Measurements from ENCODE around the gene GLDN. TPM values are rescaled to one million over a fixed set of nuclear protein-coding genes. Genes with fewer than 3 reads are reported as not detected.

GLDN gene
- total RNA-seq, 1 donor from 2014 or later = 0.09 TPM

DNA sequence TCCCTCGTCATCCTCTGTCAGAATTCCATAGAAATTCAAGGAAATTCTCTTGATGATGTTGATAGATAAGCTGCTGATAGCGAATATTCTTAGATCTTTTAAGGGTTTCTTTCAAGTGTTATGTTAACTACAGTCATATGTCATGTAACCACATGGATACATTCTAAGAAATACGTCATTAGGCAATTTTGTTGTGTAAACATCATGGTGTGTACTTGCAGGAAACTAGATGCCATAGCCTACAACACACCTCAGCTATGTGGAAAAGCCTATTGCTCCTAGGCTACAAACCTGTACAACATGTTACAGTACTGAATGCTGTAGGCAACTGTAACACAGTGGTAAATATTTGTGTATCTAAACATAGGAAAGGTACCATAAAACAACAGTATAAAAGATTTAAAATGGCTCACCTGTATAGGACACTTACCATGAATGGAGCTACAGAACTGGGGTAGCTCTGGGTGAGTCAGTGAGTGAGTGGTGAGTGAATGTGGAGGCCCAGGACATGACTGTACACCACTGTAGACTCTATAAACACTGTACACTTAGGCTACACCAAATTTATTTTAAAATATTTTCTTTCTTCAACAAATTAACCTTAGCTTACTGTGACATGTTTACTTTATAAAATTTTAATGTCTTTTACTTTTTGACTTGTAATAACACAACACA lies 34.6 kb downstream of the GLDN start:
- H3K4me2 ChIP-seq (ENCODE audit: low read length) = no peak overlapping the region
- H3K9ac ChIP-seq (ENCODE audit: low read length) = no peak overlapping the region
- no peaks in the 10 kb centered on the region for H3K9me3 Mint-ChIP-seq (ENCODE audit: unreplicated experiment)
- no peaks in the 10 kb centered on the region for H3K36me3 Mint-ChIP-seq (ENCODE audit: low read depth, unreplicated experiment)
- H3K36me3 ChIP-seq (ENCODE audit: insufficient read depth, low read length) = no peaks in the 10 kb centered on the region
- no peaks in the 10 kb centered on the region for H3K9me3 ChIP-seq (ENCODE audit: insufficient read depth, low read depth, low read length)
- H3K27ac ChIP-seq (ENCODE audit: low read depth, low read length) = no peak overlapping the region
- no peak overlapping the region for H3K27ac Mint-ChIP-seq (ENCODE audit: unreplicated experiment)
- no peak overlapping the region for H3K4me3 Mint-ChIP-seq (ENCODE audit: unreplicated experiment)
- no peaks in the 10 kb centered on the region for H3K79me2 ChIP-seq (ENCODE audit: insufficient read depth, low read length)
- no peaks in the 10 kb centered on the region for H4K20me1 ChIP-seq (ENCODE audit: insufficient read depth, low read length)
- H3K27me3 ChIP-seq (ENCODE audit: insufficient read depth, low read length) = peaks cover 8% of the 10 kb centered on the region
- no peaks in the 10 kb centered on the region for H3K4me1 ChIP-seq (ENCODE audit: insufficient read depth, low read length)
- H2AFZ ChIP-seq (ENCODE audit: low read depth, low read length) = no peak overlapping the region
- peaks cover 27% of the 10 kb centered on the region for H3K27me3 Mint-ChIP-seq (ENCODE audit: low read depth, unreplicated experiment)
- peaks cover 1% of the 10 kb centered on the region for H3K4me1 Mint-ChIP-seq (ENCODE audit: low read depth, unreplicated experiment)
- H3K4me3 ChIP-seq (ENCODE audit: insufficient read depth, low read depth, low read length) = no peak overlapping the region
- FAIRE-seq = no peak
- TF ChIP-seq EZH2 (IDR thresholded peaks at IDR 0.05; ENCODE audit: insufficient read depth, low read length) (no peak), CTCF (IDR thresholded peaks at IDR 0.05; ENCODE audit: insufficient read depth, low read depth, low read length) (no peak)
- DNase-seq (ENCODE audit: low read depth) = peak; percentile 61

DNA sequence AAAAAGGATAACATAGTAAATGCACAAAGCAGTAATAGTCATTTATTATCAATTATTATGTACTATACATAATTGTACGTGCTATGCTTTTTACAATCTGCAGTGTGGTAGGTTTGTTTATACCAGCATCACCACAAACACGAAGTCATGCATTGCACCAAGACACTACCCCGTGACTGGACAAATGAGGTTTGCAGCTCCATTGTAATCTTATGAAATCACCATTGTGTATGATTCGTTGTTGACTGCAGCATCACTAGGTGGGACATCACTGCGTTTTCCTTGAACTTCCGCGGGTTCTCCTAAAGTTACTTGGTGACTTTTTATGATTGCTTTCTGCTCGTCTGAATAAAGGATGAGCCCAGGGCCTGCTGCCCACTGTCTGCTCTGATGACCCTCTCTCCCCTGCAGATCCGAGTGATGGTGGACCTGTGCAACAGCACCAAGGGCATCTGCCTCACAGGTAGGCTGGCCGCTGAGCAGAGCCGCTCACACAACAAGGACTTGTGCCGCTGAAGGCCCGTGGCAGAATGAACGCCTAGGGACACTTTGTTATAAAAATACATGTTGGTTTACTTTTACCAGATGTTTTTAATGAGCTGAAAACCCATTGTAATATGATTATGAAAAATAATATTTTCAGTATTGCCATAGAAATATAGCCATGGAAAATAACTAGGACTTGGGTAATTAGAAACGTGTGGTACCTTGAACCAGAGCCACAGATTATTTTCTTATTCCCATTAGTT lies 35.8 kb downstream of the GLDN start:
- Mint-ChIP-seq H3K4me3 (ENCODE audit: unreplicated experiment) (no peak overlapping the region), H3K27ac (ENCODE audit: unreplicated experiment) (no peak overlapping the region), H3K27me3 (ENCODE audit: low read depth, unreplicated experiment) (peaks cover 28% of the 10 kb centered on the region), H3K9me3 (ENCODE audit: unreplicated experiment) (no peaks in the 10 kb centered on the region), H3K4me1 (ENCODE audit: low read depth, unreplicated experiment) (peaks cover 1% of the 10 kb centered on the region), H3K36me3 (ENCODE audit: low read depth, unreplicated experiment) (no peaks in the 10 kb centered on the region)
- FAIRE-seq (peak; percentile 54), DNase-seq (ENCODE audit: low read depth) (peak; percentile 81)
- no peak for TF ChIP-seq EZH2 (IDR thresholded peaks at IDR 0.05; ENCODE audit: insufficient read depth, low read length)
- no peak for TF ChIP-seq CTCF (IDR thresholded peaks at IDR 0.05; ENCODE audit: insufficient read depth, low read depth, low read length)
- H3K36me3 ChIP-seq (ENCODE audit: insufficient read depth, low read length) = no peaks in the 10 kb centered on the region
- H4K20me1 ChIP-seq (ENCODE audit: insufficient read depth, low read length) = no peaks in the 10 kb centered on the region
- no peaks in the 10 kb centered on the region for H3K9me3 ChIP-seq (ENCODE audit: insufficient read depth, low read depth, low read length)
- H3K27ac ChIP-seq (ENCODE audit: low read depth, low read length) = no peak overlapping the region
- no peak overlapping the region for H3K9ac ChIP-seq (ENCODE audit: low read length)
- no peak overlapping the region for H3K4me2 ChIP-seq (ENCODE audit: low read length)
- no peaks in the 10 kb centered on the region for H3K79me2 ChIP-seq (ENCODE audit: insufficient read depth, low read length)
- no peak overlapping the region for H3K4me3 ChIP-seq (ENCODE audit: insufficient read depth, low read depth, low read length)
- peaks cover 8% of the 10 kb centered on the region for H3K27me3 ChIP-seq (ENCODE audit: insufficient read depth, low read length)
- no peaks in the 10 kb centered on the region for H3K4me1 ChIP-seq (ENCODE audit: insufficient read depth, low read length)
- no peak overlapping the region for H2AFZ ChIP-seq (ENCODE audit: low read depth, low read length)

DNA sequence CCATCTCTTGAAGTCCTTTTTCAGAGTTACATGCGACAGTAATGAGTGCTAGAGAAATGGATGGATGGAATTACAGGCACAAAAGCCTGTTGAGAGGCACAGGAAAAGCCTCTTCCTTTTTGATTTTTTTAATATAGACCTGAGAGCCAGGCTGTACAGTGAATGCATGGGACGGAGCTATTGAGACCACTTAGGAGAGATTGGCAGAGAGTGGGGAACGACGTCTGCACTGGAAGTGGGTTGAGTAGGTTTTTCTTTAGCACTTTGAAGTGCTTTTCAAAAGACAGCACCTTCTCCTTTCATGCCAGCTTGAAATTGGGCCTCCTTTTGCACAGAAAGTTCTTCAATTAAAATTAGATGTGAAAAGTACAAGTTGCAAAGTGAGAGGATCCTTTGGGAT lies 37.0 kb downstream of the GLDN start:
- TF ChIP-seq EZH2 (IDR thresholded peaks at IDR 0.05; ENCODE audit: insufficient read depth, low read length) (no peak), CTCF (IDR thresholded peaks at IDR 0.05; ENCODE audit: insufficient read depth, low read depth, low read length) (no peak)
- H4K20me1 ChIP-seq (ENCODE audit: insufficient read depth, low read length) = no peaks in the 10 kb centered on the region
- H3K4me1 Mint-ChIP-seq (ENCODE audit: low read depth, unreplicated experiment) = peaks cover 1% of the 10 kb centered on the region
- H3K27me3 Mint-ChIP-seq (ENCODE audit: low read depth, unreplicated experiment) = peaks cover 25% of the 10 kb centered on the region
- no peak overlapping the region for H2AFZ ChIP-seq (ENCODE audit: low read depth, low read length)
- H3K9ac ChIP-seq (ENCODE audit: low read length) = no peak overlapping the region
- H3K4me3 Mint-ChIP-seq (ENCODE audit: unreplicated experiment) = no peak overlapping the region
- H3K36me3 Mint-ChIP-seq (ENCODE audit: low read depth, unreplicated experiment) = no peaks in the 10 kb centered on the region
- no peak overlapping the region for H3K27ac ChIP-seq (ENCODE audit: low read depth, low read length)
- H3K79me2 ChIP-seq (ENCODE audit: insufficient read depth, low read length) = no peaks in the 10 kb centered on the region
- no peak overlapping the region for H3K4me3 ChIP-seq (ENCODE audit: insufficient read depth, low read depth, low read length)
- DNase-seq (ENCODE audit: low read depth) (no peak), FAIRE-seq (no peak)
- no peaks in the 10 kb centered on the region for H3K9me3 Mint-ChIP-seq (ENCODE audit: unreplicated experiment)
- no peak overlapping the region for H3K27ac Mint-ChIP-seq (ENCODE audit: unreplicated experiment)
- H3K4me2 ChIP-seq (ENCODE audit: low read length) = no peak overlapping the region
- no peaks in the 10 kb centered on the region for H3K9me3 ChIP-seq (ENCODE audit: insufficient read depth, low read depth, low read length)
- H3K27me3 ChIP-seq (ENCODE audit: insufficient read depth, low read length) = peaks cover 8% of the 10 kb centered on the region
- H3K36me3 ChIP-seq (ENCODE audit: insufficient read depth, low read length) = no peaks in the 10 kb centered on the region
- no peaks in the 10 kb centered on the region for H3K4me1 ChIP-seq (ENCODE audit: insufficient read depth, low read length)

Measured in astrocyte (in vitro differentiated cells and primary cell).